Measurements from ENCODE around the gene COG4.

Gene COG4

GRCh38 chr16:70434484-70435260 lies 88.7 kb downstream of the COG4 start:
- DNase-seq (ENCODE audit: low read depth, low spot score), result no peak

- DNase-seq (ENCODE audit: low read depth, low spot score), result peak; percentile 59
These were observed 89.8 kb downstream of the COG4 start for GRCh38 chr16:70433458-70434103.

GRCh38 chr16:70432723-70433457 lies 90.5 kb downstream of the COG4 start:
- DNase-seq (ENCODE audit: low read depth, low spot score), result no peak

- no peak for DNase-seq (ENCODE audit: low read depth, low spot score)
These were observed 91.0 kb downstream of the COG4 start for GRCh38 chr16:70432356-70432722.

- no peak for DNase-seq (ENCODE audit: low read depth, low spot score)
These were observed 92.5 kb downstream of the COG4 start for GRCh38 chr16:70430667-70431536.

Data from brain pericyte (primary cell).